Skeletal muscle tissue (tissue), 4 donors: ENCODE measurements around the gene ALDH8A1. TPM values are rescaled to one million over a fixed set of nuclear protein-coding genes. Genes with fewer than 3 reads are reported as not detected.

Experiments
- H3K27ac ChIP-seq: one replicate; pipeline ENCODE4 v1.7.0; 2013; ENCODE audit warnings: mild to moderate bottlenecking, low read depth, low read length, inconsistent platforms
- H3K27me3 ChIP-seq, 3 donors: one replicate each; pipeline ENCODE4 v1.7.0; 2013; ENCODE audit warnings: low read length in 3 of 3; ENCODE audit not compliant: control insufficient read depth in 3 of 3, insufficient read depth in 3 of 3
- H3K36me3 ChIP-seq, 3 donors: one replicate each; pipeline ENCODE4 v1.7.0; 2013; ENCODE audit warnings: low read length in 3 of 3; ENCODE audit not compliant: control insufficient read depth in 3 of 3, insufficient read depth in 3 of 3
- H3K4me1 ChIP-seq, 3 donors: one replicate each; pipeline ENCODE4 v1.7.0; 2013; ENCODE audit warnings: low read length in 3 of 3, mild to moderate bottlenecking in 3 of 3; ENCODE audit not compliant: control insufficient read depth in 3 of 3, insufficient read depth in 3 of 3
- H3K4me3 ChIP-seq, 3 donors: one replicate each; pipeline ENCODE4 v1.7.0; 2013; ENCODE audit warnings: low read length in 3 of 3
- H3K9ac ChIP-seq, 3 donors: one replicate each; pipeline ENCODE4 v1.7.0; 2013; ENCODE audit warnings: low read length in 3 of 3, mild to moderate bottlenecking in 3 of 3, moderate library complexity in 2 of 3, low read depth in 1 of 3
- H3K9me3 ChIP-seq, 3 donors: one replicate each; pipeline ENCODE4 v1.7.0; 2013; ENCODE audit warnings: low read length in 3 of 3; ENCODE audit not compliant: control insufficient read depth in 3 of 3
- total RNA-seq: library from RNA; depleted of rRNA; stranded (reverse); fragments of >200 nt; gene quantifications from one replicate; pipeline ENCODE4 v1.2.3, GENCODE V29; 2014
- donor health status: Osteomylitis.

Gene ALDH8A1
- total RNA-seq, 1 donor from 2014 or later, result 0.52 TPM

DNA sequence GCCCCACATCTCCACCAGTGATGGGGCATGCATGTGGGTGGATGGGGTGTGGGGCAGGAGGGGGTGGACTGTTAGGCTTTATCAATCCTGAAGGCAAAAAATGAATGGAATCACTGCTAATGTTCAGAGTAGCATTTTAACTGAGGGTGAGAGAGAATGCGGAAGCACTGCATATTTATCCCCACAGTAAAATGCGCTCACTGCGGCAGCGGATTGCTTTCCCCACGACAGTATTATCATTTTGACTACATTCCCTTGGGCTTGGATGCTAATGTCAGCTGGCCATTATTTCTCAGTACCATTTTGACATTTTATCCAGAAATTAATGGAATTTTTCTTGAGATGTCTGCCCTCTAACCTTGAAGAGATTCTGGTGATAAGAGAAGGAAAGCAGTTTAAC is 13.4 kb downstream of the ALDH8A1 start:
- Histone ChIP-seq H3K27ac (no peak overlapping the region), H3K4me1 (no peaks in the 10 kb centered on the region), H3K4me3 (no peak overlapping the region), H3K36me3 (peaks cover 0 to 5% (median 0%) of the 10 kb centered on the region in 3 donors), H3K27me3 (no peaks in the 10 kb centered on the region), H3K9ac (no peak overlapping the region), H3K9me3 (no peaks in the 10 kb centered on the region)

DNA sequence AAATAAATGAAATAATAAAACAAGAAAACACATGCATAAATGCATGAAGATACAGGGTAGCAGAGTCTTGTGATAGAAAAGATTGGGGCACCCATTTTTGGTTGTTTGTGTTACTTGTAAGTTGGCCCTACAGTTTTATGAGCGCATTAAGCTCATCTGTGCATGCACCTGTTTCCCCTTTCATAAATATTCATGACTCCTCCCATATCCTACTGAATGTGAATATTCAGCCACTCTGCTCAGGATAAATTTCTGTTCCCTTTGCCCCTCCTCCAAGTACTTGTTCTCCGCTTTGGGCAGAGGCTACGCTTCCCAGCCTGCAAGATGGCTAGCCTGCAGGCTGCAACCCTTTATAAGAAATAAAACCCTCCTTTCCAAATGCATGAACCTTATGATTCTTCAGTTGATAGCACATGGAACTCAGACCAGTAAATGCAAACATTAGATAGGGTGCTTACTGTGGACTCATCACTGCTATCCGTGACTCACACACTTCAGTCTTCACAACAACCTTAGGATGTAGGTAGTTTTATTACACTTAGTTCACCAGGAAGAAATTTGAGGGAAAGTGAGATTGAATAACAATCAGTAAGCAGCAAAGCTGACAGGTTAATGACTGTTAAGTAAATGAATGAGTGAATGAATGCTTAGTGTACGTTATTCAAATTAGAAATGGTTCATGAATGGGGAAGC is 15.0 kb downstream of the ALDH8A1 start:
- Histone ChIP-seq H3K4me1 (no peaks in the 10 kb centered on the region), H3K36me3 (peaks cover 0 to 5% (median under 1%) of the 10 kb centered on the region in 3 donors), H3K9ac (no peak overlapping the region), H3K27me3 (no peaks in the 10 kb centered on the region), H3K27ac (no peak overlapping the region), H3K4me3 (no peak overlapping the region), H3K9me3 (no peaks in the 10 kb centered on the region)

DNA sequence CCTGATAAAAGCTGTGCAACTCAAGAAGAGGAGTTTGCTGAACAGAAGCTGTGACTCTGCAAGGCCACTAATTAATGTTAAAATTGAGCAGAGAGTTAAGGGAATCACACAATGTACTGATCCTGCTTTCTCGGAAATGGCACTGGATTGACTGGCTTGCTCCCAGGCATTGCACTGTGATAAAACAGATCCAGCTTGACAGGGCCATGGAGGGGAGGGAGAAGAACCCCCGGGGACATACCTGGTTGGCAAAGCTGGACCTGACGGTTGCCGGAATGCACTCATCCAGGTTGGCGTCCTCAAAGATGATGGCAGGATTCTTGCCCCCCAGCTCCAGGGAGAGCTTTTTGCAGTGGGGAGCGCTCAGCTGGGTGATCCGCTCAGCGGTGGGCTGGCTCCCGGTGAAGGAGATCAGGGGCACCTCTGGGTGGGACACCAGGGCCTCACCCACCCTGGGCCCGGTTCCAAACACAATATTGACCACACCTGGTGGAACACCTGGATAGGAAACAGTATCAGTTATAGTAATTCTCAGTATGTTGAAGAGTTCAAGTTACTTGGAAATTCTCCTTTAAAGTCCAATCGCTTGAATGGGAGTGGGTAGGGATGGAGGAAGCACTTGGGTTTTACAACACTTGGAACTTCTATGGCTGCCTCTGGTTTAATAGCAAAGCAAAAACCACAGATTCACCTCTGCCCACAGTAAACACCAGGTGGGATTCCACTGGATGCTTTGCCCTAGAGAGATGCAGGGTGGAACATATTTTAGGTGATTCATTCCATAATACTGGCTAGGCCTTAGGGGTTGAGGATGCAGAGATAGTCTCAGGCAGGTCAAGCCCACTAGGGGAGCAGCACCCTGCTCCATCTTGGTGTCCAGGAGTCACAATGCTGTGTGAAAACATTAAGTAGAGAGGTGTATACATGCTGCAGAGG is 17.1 kb downstream of the ALDH8A1 start:
- Histone ChIP-seq H3K36me3 (peaks cover 0 to 3% (median 0%) of the 10 kb centered on the region in 3 donors), H3K27me3 (no peaks in the 10 kb centered on the region), H3K27ac (no peak overlapping the region), H3K4me3 (no peak overlapping the region), H3K9me3 (no peaks in the 10 kb centered on the region), H3K9ac (no peak overlapping the region), H3K4me1 (no peaks in the 10 kb centered on the region)

DNA sequence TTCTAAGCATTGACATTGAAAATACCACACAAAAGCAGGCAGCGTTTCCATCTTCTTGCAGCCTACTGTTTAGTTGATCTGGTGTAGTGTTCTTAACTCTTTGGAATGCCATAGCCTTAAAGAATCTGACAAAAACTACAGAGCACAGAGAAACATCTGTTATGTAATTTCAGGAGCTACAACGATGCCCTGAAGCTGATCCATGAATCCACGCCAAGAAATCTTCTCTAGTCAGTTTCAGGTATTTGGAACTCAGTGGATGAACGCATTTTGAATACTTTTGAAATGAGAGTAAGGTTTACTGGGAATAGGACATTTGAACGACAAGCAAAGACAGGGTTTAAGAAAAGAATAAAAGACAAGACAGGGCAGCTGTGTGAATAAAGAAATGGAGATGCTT is 17.8 kb downstream of the ALDH8A1 start:
- Histone ChIP-seq H3K9me3 (no peaks in the 10 kb centered on the region), H3K27me3 (no peaks in the 10 kb centered on the region), H3K4me1 (no peaks in the 10 kb centered on the region), H3K9ac (no peak overlapping the region), H3K27ac (no peak overlapping the region), H3K36me3 (peaks cover 0 to 3% (median 0%) of the 10 kb centered on the region in 3 donors), H3K4me3 (no peak overlapping the region)

DNA sequence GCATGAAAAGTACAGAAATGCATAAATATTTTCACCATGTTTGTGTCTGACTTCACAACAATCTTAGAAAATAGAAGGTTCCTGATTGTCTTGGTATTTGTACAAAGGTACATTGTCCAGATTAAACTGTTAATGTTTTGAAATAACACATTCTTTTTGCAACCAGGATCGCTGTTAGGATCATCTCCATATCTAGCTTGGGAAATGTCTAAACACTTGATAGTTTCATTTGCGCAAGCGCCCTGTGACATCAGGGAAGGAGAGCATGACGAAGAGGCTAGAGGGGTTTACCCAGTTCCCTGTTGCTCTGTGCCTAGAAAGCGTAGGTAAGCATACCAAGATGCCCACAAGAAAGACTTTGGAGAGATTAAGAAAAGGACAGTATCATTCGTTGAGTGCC is 19.4 kb downstream of the ALDH8A1 start:
- no peak overlapping the region for H3K9ac ChIP-seq
- H3K9me3 ChIP-seq, result no peaks in the 10 kb centered on the region
- no peak overlapping the region for H3K27ac ChIP-seq
- no peaks in the 10 kb centered on the region for H3K27me3 ChIP-seq
- no peak overlapping the region for H3K4me3 ChIP-seq
- peaks cover 0 to 3% (median 0%) of the 10 kb centered on the region in 3 donors for H3K36me3 ChIP-seq
- H3K4me1 ChIP-seq, result no peaks in the 10 kb centered on the region

DNA sequence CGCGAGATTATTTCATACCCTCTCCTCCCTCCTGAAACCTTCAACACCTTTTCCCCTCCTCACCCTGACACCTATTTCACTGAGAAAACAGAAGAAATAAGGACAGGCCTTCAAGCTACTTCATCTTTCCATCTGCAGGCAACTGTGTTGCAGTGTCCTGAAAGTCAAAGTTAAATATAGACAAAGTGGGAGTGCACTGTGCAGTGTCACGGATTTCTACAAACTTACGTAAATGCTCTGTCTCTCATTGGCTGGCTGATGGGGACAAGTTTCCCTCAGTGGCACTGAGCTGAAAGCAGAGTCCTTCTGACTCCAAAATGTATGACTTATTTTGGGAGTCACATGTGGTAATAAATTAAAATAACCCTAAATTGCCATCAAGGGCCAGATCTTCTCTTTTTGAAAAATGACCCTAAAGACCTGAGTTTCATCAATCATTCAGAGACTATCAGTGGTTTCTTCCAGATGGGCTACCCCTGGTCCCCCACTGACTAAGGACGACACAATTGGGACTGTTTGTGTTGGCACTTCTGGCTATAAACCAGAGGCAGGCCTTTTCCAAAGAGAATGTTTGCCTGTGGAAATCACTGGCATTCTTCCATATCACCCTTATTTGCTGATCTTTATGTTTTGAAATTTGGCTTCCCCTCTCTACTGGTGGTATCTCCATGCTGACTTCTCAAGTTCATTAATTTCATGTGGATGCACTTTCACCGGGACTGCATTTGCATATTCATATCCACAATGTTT is 21.6 kb downstream of the ALDH8A1 start:
- no peaks in the 10 kb centered on the region for H3K9me3 ChIP-seq
- H3K4me1 ChIP-seq, result no peaks in the 10 kb centered on the region
- no peak overlapping the region for H3K4me3 ChIP-seq
- no peak overlapping the region for H3K9ac ChIP-seq
- no peak overlapping the region for H3K27ac ChIP-seq
- no peaks in the 10 kb centered on the region for H3K27me3 ChIP-seq
- H3K36me3 ChIP-seq, result peaks cover 0 to 3% (median 0%) of the 10 kb centered on the region in 3 donors

DNA sequence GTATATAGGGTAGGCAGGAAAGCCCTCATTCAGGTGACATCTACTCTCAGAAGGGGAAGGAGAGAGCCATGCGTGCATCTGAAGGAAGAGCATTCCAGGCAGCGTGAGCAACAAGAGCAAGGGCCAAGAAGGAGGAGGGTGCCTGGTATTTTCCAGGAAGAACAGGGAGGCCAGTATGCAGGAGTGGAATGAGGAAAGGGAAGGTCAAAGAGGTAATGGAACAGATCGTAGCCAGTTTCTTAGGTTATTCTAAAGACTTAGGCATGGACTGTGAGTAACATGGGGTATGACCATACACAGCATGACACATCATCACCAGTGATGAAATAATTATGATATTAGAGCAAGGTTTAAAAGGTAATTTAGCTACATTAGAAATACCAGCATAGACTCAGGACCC is 24.1 kb downstream of the ALDH8A1 start:
- H3K4me3 ChIP-seq, result no peak overlapping the region
- H3K36me3 ChIP-seq, result peaks cover 0 to 3% (median 0%) of the 10 kb centered on the region in 3 donors
- peaks cover 0 to 4% (median 4%) of the 10 kb centered on the region in 3 donors for H3K4me1 ChIP-seq
- H3K9me3 ChIP-seq, result no peaks in the 10 kb centered on the region
- H3K27me3 ChIP-seq, result no peaks in the 10 kb centered on the region
- no peak overlapping the region for H3K9ac ChIP-seq
- H3K27ac ChIP-seq, result no peak overlapping the region

DNA sequence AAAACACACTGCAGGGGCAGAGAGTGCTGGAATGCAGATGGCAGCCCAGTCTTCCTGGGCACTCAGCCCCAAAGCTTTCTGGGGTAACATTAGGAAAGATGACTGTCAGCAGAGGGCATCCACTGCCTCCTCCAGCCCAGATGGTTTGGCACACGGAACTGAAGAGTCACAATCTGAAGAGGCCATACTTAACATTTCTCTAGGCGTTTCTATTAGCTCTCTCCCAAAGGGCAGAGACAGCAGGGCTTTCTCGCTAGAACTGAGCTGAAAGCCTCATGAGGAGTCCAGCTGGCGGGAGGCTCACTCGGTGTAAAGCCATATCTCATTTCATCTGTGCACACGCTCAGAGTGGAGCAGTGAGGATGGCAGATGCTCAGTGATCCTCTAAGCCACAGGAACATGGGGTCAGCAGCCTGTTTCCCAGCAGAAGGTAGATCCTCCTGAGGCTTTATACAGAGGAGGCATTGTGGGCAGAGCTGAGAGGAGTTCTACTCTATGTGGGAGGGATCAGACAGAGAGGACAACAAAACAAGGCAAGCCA is 28.1 kb downstream of the ALDH8A1 start:
- Histone ChIP-seq H3K4me3 (no peak overlapping the region), H3K9me3 (no peaks in the 10 kb centered on the region), H3K36me3 (peaks cover 2 to 5% (median 5%) of the 10 kb centered on the region in 3 donors), H3K4me1 (peaks cover 0 to 4% (median 4%) of the 10 kb centered on the region in 3 donors), H3K27ac (no peak overlapping the region), H3K27me3 (no peaks in the 10 kb centered on the region), H3K9ac (no peak overlapping the region)

DNA sequence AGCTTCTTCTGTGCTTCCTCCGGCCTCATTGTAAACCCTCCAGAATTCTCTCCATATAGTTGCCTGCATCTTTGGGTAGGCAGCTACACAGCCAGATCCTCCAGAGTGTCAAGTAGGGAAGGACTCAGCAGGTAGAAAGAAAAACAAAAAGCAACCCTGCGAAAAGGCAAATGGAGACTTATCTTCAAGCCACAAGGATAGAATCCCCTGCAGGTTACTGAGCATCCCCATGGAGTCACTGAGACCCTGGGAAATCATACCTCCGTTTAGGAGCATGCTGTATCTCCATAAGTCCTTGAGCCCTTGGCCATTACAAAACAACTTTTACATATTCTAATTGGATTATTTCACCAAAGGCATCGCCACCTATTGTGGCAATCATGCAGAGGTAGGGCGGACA is 28.6 kb downstream of the ALDH8A1 start:
- Histone ChIP-seq H3K9ac (no peak overlapping the region), H3K27ac (no peak overlapping the region), H3K36me3 (peaks cover 2 to 5% (median 5%) of the 10 kb centered on the region in 3 donors), H3K4me1 (peaks cover 0 to 4% (median 4%) of the 10 kb centered on the region in 3 donors), H3K9me3 (no peaks in the 10 kb centered on the region), H3K27me3 (no peaks in the 10 kb centered on the region), H3K4me3 (no peak overlapping the region)
